ENCODE data around the gene TVP23A. TPM values are rescaled to one million over a fixed set of nuclear protein-coding genes. Genes with fewer than 3 reads are reported as not detected.

TVP23A gene
- total and polyA plus RNA-seq, 12 donors, result 0.17 to 9.8 (median 0.68) TPM; not detected in 1

DNA sequence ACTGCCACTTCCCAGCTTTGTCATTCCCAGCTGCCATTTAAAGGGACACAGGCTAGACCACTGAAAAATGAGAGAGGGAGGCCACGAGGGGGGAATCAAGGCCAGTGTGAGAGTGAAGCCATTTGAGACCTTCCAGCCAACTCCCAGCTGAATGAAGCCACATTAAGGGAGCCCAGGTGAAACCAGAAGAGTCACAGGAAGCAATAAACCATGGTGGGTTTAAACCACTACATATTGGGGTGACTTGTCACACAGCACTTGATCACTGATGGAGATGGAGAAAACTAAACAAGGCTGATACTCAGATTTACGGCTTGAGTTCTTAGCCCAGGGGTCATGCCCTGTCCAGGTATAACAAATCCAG is 77.8 kb downstream of the TVP23A start:
- Histone ChIP-seq H3K9me3 (replicated peaks in 1 of 3) (no peaks in the 10 kb centered on the region), H3K4me1 (replicated peaks in 1 of 2) (peaks cover 28 to 42% of the 10 kb centered on the region in 2 donors), H3K4me3 (no peak overlapping the region), H3K27me3 (no peaks in the 10 kb centered on the region), H3K36me3 (replicated peaks in 1 of 2) (no peaks in the 10 kb centered on the region), H3K27ac (no peak overlapping the region)
- TF ChIP-seq POLR2A (IDR thresholded peaks at IDR 0.05), result no peak
- no peak for TF ChIP-seq CTCF (IDR thresholded peaks at IDR 0.05)
- WGBS, 4 donors, result 77 to 91% (median 87%) methylated on average over 2 of the region's 2 CpGs
- intact Hi-C loops (cut with DNase I), result no loop called here
- no peak for DNase-seq

- intact Hi-C loops (cut with DNase I), result loop anchor here (5.0 to 10.0 kb wide), 2 partner anchors 218 to 485 kb away; no protein-coding TSS in a partner anchor
- Histone ChIP-seq H3K4me1 (replicated peaks in 1 of 2) (peaks cover 28 to 36% of the 10 kb centered on the region in 2 donors), H3K36me3 (replicated peaks in 1 of 2) (no peaks in the 10 kb centered on the region), H3K27ac (no peak overlapping the region), H3K27me3 (no peaks in the 10 kb centered on the region), H3K9me3 (replicated peaks in 1 of 3) (no peaks in the 10 kb centered on the region), H3K4me3 (no peak overlapping the region)
- no peak for TF ChIP-seq POLR2A (IDR thresholded peaks at IDR 0.05)
- TF ChIP-seq CTCF (IDR thresholded peaks at IDR 0.05), result no peak
- 85 to 96% (median 90%) methylated on average over 8 to 10 of the region's 10 CpGs for WGBS, 4 donors
- DNase-seq, result peak in 1 of 7 donors; percentile 48
Observed at GRCh38 chr16:10740000-10740844, 78.4 kb downstream of the TVP23A start.

GRCh38 chr16:10738231-10739077 is 80.1 kb downstream of the TVP23A start:
- TF ChIP-seq POLR2A (IDR thresholded peaks at IDR 0.05) (peak in 1 of 2 donors; percentile 8), CTCF (IDR thresholded peaks at IDR 0.05) (no peak)
- intact Hi-C loops (cut with DNase I), result loop anchor here (5.0 to 10.0 kb wide), 2 partner anchors 216 to 484 kb away; no protein-coding TSS in a partner anchor
- DNase-seq, result peak; percentile 76 to 96 (median 92)
- H3K4me1 ChIP-seq (replicated peaks in 1 of 2), result peaks cover 21 to 26% of the 10 kb centered on the region in 2 donors
- no peak overlapping the region for H3K4me3 ChIP-seq
- WGBS, 4 donors, result 29 to 33% (median 32%) methylated on average over 12 of the region's 12 CpGs
- H3K9me3 ChIP-seq (replicated peaks in 1 of 3), result no peaks in the 10 kb centered on the region
- H3K36me3 ChIP-seq (replicated peaks in 1 of 2), result no peaks in the 10 kb centered on the region
- H3K27ac ChIP-seq, result peak overlapping the region in 4 of 5 donors; percentile 65 to 88 (median 81)
- H3K27me3 ChIP-seq, result no peaks in the 10 kb centered on the region
